Measurements from ENCODE around the gene SLCO3A1.

The SLCO3A1 gene

DNA sequence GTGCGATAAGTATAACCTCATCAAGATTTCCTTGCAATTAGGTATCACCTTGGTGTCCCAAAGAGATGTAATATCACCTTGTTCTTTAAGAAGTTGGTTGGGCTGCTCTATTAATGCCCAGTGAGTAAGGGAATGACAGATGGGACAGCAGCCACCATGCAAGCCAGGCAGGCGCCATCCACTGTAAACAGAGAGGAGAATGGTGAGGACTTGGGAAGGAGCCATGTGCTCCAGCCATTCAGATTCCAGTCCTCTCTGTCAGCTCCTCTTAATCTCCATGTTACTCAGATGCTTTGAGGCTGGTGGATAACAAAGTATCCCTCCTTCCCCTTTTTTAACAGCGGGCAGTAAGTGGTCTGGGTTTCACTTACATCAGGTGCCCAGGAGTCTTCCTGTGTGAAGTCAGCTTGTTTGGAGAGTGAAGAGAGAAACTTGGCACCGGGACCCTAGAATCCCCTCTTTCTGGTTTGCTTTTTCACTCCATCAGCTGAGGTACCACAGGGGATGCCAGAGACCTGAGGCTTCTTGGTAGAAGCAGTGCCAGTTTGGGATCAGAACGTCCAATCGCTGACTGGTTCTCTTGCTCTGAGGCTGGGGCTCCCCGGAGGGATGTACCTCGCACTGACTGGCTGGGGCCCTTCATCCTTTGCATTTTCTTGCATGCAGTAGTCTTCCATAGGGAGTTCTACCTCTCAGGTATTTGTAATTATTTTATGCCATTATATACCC, 29.5 kb downstream of the SLCO3A1 start:
- no peak for DNase-seq (ENCODE audit: low read depth)

DNA sequence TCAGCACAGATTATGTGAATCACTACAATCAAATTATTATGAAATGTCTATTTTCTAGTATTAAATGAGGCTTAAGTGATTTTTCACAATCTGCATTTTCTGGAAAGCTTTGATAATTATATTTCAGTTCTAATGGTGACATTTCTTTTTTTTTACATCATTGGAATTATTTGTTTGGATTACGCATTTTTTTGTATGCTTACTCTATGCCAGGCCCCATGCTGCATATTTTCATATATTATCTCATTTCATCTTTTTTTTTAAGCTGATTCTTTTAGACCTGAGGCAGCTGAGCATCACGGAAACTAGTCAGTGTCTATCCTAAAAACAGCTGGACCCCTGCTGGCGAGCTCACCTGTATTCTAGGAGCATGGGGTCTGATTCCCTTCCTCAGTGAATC, 31.1 kb downstream of the SLCO3A1 start:
- no peak for DNase-seq (ENCODE audit: low read depth)

DNA sequence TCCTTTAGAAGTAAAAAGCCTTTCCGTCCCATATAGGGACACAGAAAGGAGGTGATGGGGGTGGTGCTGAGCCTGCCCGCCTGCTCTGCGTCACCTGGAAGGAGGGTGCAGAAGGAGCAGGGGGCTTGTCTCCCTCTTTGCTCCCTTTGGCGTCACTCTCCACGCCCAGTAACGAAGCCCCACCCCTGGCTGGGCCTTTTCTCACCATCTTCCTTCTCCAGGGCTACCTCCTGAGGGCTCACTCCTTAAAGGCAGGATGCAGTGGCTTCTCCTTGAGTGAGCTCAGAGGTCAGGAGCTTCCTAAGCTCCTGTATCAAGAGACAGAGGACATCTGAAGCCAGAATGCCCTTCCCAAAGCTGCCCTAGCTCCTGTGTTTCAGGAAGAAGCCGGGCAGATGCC, 31.5 kb downstream of the SLCO3A1 start:
- no peak for DNase-seq (ENCODE audit: low read depth)

DNA sequence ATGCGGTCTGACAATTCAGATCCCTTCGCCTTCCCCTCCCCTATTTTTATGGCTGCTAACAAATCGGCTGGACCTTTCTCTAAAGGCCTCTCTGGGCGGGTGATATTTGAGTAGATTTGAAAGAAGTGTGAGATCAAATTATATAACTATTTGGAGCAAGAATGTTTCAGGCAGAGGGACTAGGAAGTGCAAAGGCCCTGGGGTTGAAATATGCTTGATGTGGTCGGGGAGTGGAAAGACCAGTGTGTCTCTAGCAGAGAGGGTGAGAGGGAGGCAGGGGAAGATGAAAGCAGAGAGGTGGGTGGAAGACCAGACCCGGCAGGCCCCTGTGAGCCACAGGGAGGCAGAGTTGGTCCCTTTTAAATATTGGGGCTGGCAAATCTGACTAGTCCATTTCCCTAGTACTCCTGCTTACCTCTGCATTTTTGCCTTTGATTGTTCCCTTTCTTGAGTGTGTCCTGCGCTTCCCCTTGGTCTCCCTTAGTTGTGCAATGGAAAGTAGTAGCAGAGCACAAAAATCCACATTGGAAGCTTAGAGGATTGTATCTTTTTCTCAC, 32.3 kb downstream of the SLCO3A1 start:
- DNase-seq (ENCODE audit: low read depth) = no peak

DNA sequence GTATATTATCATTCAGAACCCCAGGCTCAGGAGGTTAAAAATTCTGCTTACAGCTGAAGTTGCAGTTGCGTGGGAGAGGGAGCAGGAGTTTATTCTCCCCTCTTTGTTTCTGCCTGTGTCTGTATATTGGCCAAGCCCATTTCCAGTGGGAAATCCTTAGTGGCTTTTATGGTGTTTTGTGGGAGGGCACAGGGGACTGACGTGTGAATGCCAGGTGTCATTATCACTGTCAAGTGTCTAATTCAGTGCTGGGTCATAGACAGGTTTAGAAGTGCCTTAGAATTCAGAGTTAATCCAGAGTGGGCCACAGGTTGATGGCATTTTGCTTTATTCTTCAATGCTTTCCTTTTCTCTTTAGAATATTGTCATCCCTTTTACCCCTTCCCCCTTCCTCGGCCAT, 33.4 kb downstream of the SLCO3A1 start:
- DNase-seq (ENCODE audit: low read depth) = no peak

DNA sequence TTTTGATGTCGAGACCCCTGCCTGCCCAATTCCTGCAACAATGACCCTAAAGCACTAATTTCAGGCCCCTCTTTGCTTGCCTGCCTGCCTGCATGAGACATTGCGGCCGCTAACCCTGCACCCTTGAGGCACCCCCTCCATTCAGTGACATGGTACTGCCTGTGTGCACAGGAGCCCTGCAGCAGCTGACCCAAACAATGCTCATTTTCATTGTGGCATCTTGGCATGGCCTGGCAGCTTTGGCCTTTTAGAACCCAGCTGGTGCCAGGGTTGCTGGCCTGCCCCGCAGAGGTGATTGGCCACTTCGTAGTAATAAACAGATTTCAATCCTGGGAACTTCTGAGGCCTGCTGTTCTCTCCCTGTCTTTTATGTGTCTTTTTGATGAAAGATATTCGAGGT, 33.8 kb downstream of the SLCO3A1 start:
- no peak for DNase-seq (ENCODE audit: low read depth)

DNA sequence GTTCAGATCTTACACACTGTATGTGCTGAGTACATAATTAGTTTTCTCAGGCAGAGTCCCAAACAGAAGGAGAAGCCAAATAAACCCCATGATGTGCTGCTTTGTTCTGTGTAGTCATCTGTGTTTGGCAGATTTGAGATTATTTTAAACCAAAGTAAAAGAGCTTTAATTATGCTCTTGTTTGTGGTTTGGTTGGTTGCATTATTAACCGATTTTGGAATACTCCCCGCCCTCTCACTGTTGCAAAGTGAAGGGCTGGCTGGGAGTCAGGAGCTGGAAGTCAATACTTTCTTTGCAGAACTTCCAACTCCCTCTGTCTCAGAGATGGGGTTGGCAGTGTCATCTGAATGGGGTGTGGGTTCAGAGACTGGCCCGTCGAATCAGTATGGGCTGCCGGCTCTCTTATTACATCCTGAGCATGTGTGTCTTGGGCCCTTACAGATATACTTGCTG, 34.4 kb downstream of the SLCO3A1 start:
- no peak for DNase-seq (ENCODE audit: low read depth)

DNA sequence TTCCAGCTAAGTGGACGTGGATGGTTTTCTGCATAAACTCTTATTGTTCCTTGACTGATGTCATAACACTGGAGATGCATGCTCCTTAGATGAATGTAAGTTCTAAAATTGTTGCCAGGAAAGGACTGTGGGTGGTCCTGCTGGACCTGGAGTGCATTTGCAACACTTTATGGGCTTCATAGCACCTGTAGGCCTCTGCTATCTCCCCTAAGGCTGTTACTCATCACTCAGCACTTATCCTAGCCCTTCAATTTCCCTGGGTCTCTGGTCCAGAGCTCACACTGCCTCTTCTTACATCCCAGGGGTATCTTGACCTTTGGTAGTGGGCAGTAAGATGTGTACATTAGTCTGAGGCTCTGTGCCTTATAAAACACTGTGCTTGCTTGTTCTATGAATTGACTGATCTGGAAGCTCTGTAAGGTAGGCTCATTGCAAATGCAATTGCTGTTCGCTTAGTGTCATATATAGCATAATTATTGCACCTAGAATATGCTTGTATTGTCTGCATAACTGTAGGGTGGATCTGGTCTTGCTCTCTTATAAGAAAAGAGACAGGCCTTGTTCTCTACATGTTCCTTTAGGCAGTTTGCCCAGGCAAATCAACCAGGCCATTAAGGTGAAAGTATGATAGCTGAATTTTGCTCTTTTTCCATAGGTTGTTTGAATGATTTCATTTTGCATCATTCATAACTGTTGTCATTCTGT, 35.8 kb downstream of the SLCO3A1 start:
- DNase-seq (ENCODE audit: low read depth) = no peak

DNA sequence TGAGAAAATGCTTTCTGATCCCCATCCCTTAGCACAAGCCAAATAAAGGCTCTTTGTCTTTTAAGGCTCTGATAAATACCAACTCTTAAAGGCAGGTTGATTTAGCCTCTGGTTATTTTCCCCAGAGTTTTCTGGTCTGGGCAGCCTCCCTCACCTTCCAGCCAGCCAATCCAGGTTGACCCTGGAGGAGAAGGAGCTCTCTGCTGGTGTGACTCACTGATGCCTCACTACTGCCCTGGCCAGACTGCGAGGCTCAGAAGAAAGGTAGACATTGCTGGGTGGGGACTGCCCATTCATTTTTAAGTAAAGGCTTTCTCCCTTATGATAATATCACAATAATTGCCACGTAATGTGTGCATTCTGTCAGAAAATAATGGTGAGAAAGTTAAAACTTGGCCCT, 37.1 kb downstream of the SLCO3A1 start:
- DNase-seq (ENCODE audit: low read depth) = no peak

DNA sequence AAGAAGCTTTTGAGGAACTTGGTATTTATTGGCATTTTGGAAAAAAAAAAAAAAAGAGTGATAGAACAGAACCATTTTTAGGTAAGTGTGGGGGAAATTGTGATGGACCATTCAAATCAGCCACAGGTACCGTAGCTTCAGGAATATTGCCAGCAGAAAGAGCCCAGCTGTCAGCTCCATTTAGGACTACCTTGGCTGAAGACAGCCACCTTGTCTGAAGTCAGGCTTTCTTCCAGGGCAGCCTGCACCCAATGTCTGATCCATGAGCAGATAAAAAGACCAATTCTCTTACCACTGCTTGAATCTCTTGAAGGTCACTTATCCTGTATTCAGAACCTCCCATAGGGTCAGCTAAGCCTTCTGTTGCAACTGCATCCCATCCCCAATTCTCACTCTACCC, 37.6 kb downstream of the SLCO3A1 start:
- DNase-seq (ENCODE audit: low read depth) = no peak

DNA sequence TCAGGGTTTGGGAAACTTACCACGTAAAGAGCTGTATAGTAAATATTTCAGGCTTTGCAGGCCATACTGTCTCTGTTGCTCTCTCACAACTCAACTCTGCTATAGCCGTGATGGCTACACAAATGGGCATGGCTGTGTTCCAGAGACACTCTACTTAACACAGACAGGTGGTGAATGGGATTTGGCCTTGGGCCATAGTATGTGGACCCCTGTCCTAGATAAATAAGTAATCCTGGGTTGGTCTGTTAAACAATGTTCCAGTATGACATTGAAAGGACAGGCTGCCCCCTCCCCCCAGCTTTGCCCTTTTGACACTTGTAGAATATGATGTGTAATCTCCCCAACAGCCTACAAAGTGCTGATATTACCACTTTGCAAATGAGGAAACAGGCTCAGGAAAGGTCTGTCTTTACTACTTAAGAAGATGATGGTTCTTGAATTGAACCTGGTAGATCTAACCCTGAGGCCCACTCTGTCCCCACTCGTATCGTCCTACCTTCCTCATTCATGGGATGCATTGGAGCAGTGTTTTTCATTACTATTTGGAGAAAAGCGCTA, 38.4 kb downstream of the SLCO3A1 start:
- DNase-seq (ENCODE audit: low read depth) = no peak

DNA sequence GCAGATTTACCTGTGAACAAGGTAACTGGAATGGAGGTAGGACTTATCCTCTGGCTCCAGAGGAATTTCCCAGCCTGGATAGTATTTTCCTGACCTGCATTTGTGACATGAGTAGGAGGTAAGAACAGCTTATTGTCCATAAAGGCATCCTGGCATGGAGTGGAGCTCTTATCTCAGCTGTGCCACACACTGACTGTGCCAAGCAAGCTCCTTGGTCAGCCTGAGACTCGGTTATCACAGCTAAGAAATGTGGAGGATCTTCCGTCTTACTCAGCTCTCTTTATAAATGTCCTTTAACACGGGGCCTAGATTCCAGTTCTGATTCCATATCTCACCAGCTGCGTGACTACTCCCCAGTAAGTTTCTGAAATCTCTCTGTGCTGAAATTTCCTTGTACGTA, 38.9 kb downstream of the SLCO3A1 start:
- no peak for DNase-seq (ENCODE audit: low read depth)

DNA sequence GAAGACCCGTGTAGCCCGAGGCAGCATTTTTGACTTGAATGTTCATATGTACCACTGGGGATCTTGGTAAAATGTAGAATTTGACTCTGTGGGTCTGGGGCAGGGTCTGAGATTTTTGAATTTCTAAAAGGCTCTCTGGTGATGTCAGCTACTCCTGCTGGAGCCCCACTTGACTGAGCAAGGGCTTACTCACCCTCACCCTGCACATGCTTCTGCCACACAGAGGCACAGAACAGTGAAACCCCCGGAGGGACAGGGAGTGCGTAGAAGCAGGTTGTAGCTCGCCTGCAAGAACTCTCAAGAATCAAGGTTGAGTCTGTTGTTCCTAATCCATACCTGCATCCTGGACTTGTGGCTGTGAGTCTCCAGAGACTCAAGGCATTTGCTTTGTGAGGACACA, 41.1 kb downstream of the SLCO3A1 start:
- DNase-seq (ENCODE audit: low read depth) = no peak

DNA sequence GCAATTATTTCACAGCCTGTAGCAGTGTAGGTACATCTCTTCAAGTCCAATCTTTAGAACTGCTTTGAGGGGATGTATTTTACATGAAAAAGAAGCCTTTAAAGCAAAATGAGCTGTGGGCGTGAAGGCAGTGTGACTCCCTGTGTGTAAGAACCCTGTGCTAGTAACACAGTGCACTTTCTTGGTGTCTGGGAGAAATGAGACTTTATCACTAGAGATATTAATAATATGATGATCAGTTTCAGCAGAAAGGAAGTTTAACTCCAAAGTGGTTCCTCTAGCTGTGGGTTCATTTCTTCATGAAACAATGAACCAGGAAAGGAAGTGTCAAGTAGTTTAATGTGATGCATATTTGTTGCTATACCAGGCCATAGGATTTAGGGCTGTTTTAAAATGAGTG, 41.5 kb downstream of the SLCO3A1 start:
- no peak for DNase-seq (ENCODE audit: low read depth)

DNA sequence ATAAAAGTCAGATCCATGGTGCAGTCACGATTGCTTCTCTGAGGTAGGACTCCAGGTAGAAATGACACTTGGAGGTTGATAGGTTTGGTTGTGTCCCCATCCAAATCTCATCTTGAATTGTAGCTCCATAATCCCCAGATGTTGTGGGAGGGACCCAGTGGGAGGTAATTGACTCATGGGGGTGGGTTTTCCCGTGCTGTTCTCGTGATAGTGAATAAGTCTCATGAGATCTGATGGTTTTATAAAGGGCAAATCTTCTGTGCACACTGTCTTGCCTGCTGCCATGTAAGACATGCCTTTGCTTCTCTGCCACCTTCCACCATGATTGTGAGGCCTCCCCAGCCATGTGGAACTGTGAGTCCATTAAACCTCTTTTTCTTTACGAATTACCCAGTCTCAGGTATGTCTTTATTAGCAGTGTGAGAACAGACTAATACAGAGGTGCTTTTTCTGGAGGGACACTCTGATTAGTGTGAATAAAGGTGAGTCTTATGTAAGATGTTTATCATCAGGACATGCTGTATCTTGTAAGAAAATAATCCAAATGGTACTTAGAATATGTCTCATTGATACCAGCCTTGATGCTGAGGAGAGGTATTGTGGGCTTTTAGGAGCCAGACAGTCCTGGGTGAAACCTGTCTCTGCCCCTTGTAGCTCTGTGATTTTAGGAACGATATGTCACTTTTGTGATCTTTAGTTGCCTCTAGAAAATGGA, 43.0 kb downstream of the SLCO3A1 start:
- DNase-seq (ENCODE audit: low read depth) = no peak

DNA sequence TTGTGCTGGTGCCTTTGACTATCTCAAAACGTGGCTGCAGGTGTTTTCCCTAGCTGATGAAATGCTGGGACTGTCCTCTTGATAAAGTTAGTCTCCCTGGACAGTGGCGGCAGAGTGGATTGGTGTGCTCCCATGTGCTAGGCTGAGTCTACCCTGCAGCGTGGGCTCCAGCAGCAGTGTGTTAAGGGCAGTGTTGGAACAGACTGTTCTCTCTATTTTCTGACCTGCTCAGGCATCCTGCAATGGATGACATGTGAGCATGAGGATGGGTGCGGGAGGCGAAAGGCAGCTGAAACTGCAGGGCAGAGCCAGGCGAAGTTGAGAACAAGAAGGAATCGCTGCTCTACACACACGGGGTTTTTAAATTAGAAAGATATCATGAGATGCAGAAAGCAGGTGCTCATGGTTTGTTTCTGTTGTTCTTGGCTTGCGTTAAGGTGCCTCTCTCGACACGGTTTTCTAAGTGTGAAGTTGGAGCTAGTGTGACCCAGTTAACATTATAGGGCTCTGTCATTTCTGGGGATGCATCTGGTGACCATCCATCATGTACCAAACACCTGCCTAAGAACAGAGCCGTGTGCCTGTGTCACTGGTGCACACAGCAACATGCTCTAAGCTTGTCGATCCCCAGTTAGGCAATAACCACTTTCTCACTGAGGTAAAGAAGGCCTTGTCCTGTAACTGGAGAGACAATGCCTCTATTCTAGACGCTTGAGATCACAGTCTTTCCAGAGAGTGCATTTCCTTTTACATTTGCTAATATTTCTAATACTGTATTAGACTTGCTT, 44.3 kb downstream of the SLCO3A1 start:
- DNase-seq (ENCODE audit: low read depth) = no peak

DNA sequence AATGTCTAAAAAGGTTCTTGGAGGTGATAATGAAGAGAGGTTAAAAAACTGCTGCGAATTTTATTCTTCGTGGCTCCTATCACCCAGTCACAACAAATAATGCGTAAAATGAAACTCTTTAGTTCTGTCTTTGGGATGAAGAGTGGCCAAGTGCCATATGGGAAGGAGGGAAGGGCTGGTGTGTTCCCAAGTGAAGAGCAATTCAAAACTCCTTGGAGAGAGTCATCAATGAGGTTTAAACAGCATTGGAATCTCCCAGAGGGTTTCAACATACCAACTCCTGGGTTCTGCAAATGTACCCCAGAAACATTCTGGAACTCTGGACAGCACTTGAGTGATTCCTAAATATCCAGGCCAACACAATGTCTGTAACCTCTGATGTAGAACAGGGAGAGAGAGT, 45.3 kb downstream of the SLCO3A1 start:
- no peak for DNase-seq (ENCODE audit: low read depth)

DNA sequence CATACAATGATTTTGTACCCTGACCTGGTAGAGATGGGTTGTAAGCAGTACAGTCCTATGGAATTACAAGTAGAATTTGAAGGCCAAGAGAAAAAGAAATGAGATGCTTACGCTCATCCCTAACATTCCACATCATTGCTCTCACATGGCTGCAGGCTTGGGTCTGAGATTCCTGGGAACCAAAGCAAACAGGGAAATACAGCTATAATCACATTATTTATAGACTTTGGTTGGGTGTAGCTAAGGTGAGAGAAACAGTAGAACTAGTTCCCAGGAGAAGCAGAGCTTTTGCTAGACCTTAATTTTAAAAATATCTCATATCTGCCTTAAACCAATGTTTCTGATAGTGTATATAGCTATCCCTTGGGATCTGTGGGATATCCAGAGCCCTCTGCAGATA, 51.4 kb downstream of the SLCO3A1 start:
- no peak for DNase-seq (ENCODE audit: low read depth)

DNA sequence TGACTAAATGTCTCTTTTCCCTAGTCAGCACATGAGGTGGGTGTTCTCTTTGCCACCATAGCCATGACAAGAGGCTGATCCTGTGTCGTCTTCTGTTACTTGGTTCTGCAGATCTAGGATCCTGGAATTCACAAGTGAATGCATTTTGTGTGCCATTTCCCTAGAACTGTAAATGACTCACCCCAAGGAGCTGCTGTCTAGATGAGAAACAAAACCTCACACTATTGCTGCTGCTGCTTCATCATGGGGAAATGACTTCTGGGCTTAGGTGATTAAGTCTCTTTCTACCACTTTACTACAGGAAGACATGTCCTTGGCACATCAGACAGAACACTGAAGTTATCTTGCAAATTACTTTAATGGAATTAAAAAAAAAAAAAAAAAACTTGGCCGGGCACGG, 54.9 kb downstream of the SLCO3A1 start:
- no peak for DNase-seq (ENCODE audit: low read depth)

DNA sequence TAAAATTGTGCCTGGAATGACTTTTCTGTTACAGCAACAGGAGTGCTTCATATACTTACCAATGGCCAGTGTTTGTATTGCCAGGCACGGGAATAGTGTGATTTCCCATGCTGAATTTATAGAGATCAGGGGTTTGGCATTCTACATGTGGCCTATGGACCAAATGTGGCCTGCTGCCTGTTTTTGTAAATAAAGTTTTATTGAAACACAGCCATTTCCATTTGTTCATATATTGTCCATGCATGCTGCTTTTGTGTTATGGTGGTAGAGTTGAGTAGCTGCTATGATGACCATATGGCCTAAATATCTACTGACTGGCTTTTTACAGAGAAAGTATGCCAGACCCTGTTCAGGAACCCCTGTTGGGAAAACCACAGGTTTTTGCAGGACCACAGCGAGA, 55.6 kb downstream of the SLCO3A1 start:
- DNase-seq (ENCODE audit: low read depth) = no peak

DNA sequence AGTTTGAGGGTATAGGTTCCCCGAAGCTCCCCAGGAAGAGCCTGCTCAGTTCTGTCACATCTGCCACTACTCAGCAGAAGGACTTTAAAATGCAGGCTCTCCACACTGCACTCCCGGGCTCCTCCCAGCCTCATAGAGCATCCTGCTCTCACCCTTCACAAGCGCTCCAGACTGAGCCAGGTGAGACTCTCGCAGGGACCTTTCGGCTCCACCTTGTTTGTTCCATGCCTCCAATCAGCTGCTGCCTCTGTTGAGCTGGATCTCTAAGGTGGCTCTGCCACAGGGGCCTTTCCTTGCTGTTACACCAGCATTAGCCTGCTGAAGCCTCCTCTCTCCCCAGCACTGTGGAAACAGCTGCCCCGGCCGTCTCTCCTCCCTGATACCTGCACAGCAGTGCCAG, 56.1 kb downstream of the SLCO3A1 start:
- DNase-seq (ENCODE audit: low read depth) = no peak

DNA sequence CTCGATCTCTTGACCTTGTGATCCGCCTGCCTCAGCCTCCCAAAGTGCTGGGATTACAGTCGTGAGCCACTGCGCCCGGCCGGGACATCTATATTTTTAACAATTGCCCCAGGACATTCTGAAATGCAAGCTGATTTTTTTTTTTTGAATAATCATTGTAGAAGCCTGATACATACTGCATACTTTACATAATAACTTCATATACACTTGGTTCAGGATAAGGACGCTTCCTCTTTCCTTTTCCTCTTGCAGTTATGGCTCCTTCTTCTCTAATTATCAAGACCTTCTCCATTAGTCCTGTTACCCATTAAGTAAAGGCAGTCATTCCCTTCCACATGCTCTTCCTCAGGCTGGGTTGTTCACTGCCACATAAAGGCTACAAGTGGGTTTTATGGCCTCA, 58.3 kb downstream of the SLCO3A1 start:
- no peak for DNase-seq (ENCODE audit: low read depth)
